Neutrophil (primary cell): ENCODE results near the gene SURF1.

ENCODE experiments used
- H3K27ac ChIP-seq: fragments of 200-600 bp; sonication (generic); 2 replicates; pipeline ENCODE4 v1.5.1; 2016; ENCODE audit warnings: mild to moderate bottlenecking, moderate library complexity
- H3K27me3 ChIP-seq: fragments of 200-600 bp; sonication (generic); 2 replicates; pipeline ENCODE4 v1.6.0; 2016; ENCODE audit warnings: mild to moderate bottlenecking
- H3K36me3 ChIP-seq: fragments of 200-600 bp; sonication (generic); 2 replicates; pipeline ENCODE4 v1.5.1; 2017
- H3K4me1 ChIP-seq, 2 experiments: fragments of 200-600 bp in 1 of 2; sonication (generic) in 1 of 2; 1 replicate in 1 of 2; 2 replicates in 1 of 2; pipeline versions ENCODE4 v1.5.1 to v1.6.1; 2013 to 2016; ENCODE audit warnings: low read depth in 1 of 2, low read length in 1 of 2, mild to moderate bottlenecking in 1 of 2, moderate library complexity in 1 of 2; ENCODE audit not compliant: control insufficient read depth in 1 of 2, insufficient read depth in 1 of 2
- H3K4me3 ChIP-seq, 2 experiments: fragments of 200-600 bp in 1 of 2; sonication (generic) in 1 of 2; 1 replicate in 1 of 2; 2 replicates in 1 of 2; pipeline ENCODE4 v1.5.1; 2013 to 2016; ENCODE audit warnings: low read depth in 1 of 2, low read length in 1 of 2, mild to moderate bottlenecking in 1 of 2, moderate library complexity in 1 of 2
- H3K9me3 ChIP-seq: fragments of 200-600 bp; sonication (generic); 2 replicates; pipeline ENCODE4 v1.5.1; 2016
- TF ChIP-seq, protein P1 (sequence below): fragments of 200-600 bp; sonication (generic); IDR thresholded peaks from 2 replicates; pipeline ENCODE4 v1.5.1; 2016; ENCODE audit warnings: antibody characterized with exemption

SURF1 gene

DNA sequence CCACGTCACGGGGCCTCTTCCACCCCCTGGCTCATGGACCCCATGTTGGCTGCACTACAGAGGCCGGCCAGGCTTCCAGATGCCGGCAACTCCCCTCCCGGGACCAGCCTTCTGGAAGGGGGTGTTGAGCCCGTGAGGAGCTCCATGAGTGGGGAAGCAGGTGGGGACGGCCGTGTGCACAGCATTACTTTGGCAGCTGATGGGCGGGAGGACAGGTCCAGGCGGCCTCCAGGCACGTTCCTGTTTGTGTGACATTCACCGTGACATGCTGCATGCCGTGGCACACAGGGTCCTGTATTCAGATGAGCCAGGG lies 52.2 kb downstream of the SURF1 start:
- Histone ChIP-seq H3K36me3 (no peaks in the 10 kb centered on the region), H3K27ac (no peak overlapping the region), H3K27me3 (no peaks in the 10 kb centered on the region), H3K9me3 (no peaks in the 10 kb centered on the region), H3K4me3 (no peak overlapping the region), H3K4me1 (no peaks in the 10 kb centered on the region)
- TF ChIP-seq, protein P1, sequence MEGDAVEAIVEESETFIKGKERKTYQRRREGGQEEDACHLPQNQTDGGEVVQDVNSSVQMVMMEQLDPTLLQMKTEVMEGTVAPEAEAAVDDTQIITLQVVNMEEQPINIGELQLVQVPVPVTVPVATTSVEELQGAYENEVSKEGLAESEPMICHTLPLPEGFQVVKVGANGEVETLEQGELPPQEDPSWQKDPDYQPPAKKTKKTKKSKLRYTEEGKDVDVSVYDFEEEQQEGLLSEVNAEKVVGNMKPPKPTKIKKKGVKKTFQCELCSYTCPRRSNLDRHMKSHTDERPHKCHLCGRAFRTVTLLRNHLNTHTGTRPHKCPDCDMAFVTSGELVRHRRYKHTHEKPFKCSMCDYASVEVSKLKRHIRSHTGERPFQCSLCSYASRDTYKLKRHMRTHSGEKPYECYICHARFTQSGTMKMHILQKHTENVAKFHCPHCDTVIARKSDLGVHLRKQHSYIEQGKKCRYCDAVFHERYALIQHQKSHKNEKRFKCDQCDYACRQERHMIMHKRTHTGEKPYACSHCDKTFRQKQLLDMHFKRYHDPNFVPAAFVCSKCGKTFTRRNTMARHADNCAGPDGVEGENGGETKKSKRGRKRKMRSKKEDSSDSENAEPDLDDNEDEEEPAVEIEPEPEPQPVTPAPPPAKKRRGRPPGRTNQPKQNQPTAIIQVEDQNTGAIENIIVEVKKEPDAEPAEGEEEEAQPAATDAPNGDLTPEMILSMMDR: no peak

DNA sequence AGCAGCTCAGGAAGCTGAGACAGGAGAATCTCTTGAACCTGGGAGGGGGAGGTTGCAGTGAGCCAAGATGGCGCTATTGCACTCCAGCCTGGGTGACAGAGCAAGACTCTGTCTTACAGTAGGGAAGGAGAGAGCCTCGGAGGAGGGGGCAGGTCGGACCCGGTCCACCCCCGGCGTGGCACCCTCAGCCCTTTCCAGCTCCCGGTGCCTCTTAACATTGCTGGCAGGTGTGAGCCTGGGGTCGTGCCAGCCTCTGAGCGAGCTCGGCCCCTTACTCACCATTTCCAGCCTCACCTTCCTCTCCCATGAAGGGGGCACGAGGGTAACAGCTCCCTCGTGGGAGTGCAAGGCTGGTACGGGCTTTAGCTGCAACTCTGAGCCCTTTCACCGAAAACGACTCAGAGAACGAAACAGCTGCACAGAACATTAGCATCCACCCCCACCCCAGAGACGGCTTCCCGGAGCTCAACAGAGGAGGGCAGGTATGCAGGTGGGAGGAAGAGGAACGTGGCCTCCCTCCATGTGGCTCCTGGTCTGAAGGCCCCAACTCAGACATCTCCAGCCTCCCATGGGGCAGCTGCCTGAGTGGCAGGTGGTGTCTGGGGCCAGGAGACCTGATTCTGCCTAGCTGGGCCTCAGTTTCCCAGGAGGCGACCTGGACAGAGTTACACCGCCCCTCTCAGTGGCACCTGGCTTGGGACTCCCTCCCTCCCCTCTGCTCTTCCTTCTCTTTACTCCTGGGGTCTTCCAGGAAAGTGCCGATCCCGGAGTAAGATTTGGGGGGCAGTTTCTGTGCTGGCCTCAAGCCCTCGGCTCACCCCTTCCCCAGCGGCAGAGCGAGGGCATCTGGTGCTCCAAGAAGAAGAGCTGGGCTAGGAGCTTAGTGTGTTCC lies 52.8 kb downstream of the SURF1 start:
- Histone ChIP-seq H3K4me3 (no peak overlapping the region), H3K36me3 (no peaks in the 10 kb centered on the region), H3K4me1 (no peaks in the 10 kb centered on the region), H3K9me3 (no peaks in the 10 kb centered on the region), H3K27me3 (no peaks in the 10 kb centered on the region), H3K27ac (no peak overlapping the region)
- TF ChIP-seq, protein P1: no peak
